ENCODE measurements around the gene SRSF1. TPM values are rescaled to one million over a fixed set of nuclear protein-coding genes. Genes with fewer than 3 reads are reported as not detected.
"Not testable (repeated sequence)": the region's sequence is repeated elsewhere in the genome, so short reads cannot be mapped to it uniquely, and the experiment has no call there.

SRSF1 gene
- total RNA-seq, 2 donors from 2014 or later = 94.9 to 107 TPM

DNA sequence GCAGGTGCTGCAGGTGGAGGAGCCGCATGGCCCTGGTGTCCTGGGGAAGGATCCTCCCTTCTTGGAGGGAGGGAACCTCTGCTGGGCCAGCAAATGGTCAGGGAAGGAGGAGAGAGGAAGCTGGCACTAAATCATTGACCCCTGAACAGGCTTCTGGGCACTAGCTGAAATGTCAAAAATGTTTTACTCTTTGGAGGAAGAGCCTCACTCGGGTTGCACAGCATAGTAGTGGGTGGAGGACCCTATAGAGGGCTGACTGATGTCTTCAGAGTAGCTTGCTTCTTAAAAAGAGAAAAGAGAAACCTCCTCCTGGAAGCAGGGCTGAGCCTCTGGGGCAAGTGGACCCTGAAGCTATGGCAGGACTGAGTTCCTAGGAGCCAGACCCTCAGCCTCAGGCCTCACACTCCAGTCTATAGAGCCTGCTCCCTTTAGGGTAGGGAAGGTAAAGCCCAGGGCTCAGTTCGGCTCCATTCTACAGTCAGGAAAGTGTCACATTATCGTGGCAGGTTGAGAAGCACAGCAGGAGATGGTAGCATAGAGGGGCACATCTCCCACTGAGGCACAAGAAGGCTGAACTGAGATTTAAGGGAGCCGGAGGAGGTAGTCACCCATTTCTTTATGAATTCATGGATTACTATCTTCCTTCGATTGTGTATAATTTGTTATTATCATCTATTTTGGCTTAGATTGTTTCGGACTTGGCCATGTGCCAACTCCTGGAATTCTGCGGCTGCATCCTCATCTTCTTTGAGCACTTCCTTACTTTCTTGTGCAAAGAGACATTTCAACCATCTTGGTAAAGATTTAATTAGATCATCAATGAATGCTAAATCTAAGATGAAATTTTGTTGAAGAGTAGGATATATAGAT, 44.5 kb downstream of the SRSF1 start:
- no peak overlapping the region for H3K27ac Mint-ChIP-seq
- ATAC-seq (no peak), DNase-seq (no peak)
- H3K27me3 Mint-ChIP-seq = peaks cover 19% of the 10 kb centered on the region
- peaks cover 7% of the 10 kb centered on the region for H3K4me1 Mint-ChIP-seq
- H3K4me3 Mint-ChIP-seq = no peak overlapping the region
- no peaks in the 10 kb centered on the region for H3K36me3 Mint-ChIP-seq (ENCODE audit: low read depth)
- H3K9me3 ChIP-seq (ENCODE audit: control insufficient read depth, low read length, poor library complexity, severe bottlenecking) = no peaks in the 10 kb centered on the region

DNA sequence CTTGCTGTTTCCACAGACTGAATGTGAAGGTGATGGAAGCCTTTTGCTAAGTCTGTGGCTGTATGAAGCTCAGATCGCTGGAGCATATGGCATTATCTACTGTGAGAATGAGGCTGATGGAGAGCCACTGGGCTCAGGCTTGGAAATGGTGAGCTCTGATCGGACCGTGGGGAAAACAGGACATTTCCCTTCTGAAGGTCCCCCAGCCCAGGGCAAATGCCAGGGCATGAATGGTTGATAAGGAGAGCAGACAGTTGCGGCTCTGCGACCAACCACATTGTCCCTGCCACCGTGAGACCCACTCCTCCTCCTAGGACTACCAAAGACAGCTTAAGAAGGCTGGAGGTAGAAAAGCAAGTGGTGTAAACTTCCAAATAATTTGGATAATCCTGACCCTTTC, 47.1 kb downstream of the SRSF1 start:
- Mint-ChIP-seq H3K36me3 (ENCODE audit: low read depth) (no peaks in the 10 kb centered on the region), H3K27me3 (peaks cover 23% of the 10 kb centered on the region), H3K4me3 (no peak overlapping the region), H3K4me1 (peaks cover 19% of the 10 kb centered on the region), H3K27ac (no peak overlapping the region)
- no peaks in the 10 kb centered on the region for H3K9me3 ChIP-seq (ENCODE audit: control insufficient read depth, low read length, poor library complexity, severe bottlenecking)
- DNase-seq = no peak
- no peak for ATAC-seq

DNA sequence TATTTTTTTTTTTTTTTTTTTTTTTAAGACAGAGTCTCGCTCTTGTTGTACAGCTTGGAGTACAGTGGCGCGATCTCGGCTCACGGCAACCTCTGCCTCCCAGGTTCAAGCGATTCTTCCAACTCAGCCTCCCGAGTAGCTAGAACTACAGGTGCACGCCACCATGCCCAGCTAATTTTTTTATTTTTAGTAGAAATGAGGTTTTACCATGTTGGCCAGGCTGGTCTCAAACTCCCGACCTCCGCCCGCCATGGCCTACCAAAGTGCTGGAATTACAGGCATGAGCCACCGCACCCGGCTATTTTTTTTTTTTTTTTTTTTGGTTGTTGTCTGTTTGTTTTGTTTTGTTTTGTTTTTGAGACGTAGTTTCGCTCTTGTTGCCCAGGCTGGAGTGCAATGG, 48.7 kb downstream of the SRSF1 start:
- Mint-ChIP-seq H3K4me1 (peaks cover 20% of the 10 kb centered on the region), H3K27me3 (peaks cover 28% of the 10 kb centered on the region)
- not testable (repeated sequence) for ATAC-seq; H3K9me3 ChIP-seq (ENCODE audit: control insufficient read depth, low read length, poor library complexity, severe bottlenecking); DNase-seq; H3K4me3 Mint-ChIP-seq; H3K36me3 Mint-ChIP-seq (ENCODE audit: low read depth); H3K27ac Mint-ChIP-seq

DNA sequence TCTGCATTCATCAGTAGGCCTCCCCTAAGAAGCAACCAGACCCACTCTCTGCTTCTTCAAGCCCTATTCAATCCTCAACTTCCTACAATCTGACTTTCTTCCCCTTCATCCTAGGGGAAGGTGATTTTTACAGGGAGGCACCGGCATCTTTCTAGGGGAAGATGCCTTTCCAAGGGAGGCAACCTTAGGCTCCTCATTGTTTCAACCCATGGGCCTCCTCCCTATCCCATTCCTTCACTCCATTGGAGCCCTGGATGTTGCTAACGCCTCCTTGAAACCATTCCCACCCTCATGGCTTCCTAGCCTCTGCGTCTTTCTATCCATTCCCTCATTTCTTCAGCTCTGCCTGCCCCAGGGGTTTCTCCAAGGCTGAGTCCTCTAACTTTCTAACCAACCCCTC, 49.2 kb downstream of the SRSF1 start:
- H3K27ac Mint-ChIP-seq = no peak overlapping the region
- DNase-seq = no peak
- no peak overlapping the region for H3K4me3 Mint-ChIP-seq
- H3K27me3 Mint-ChIP-seq = peaks cover 33% of the 10 kb centered on the region
- ATAC-seq = no peak
- H3K36me3 Mint-ChIP-seq (ENCODE audit: low read depth) = no peaks in the 10 kb centered on the region
- H3K9me3 ChIP-seq (ENCODE audit: control insufficient read depth, low read length, poor library complexity, severe bottlenecking) = no peaks in the 10 kb centered on the region
- peaks cover 20% of the 10 kb centered on the region for H3K4me1 Mint-ChIP-seq

- ATAC-seq (no peak), DNase-seq (no peak)
- peak overlapping the region; percentile 32 for H3K27ac Mint-ChIP-seq
- H3K9me3 ChIP-seq (ENCODE audit: control insufficient read depth, low read length, poor library complexity, severe bottlenecking) = no peaks in the 10 kb centered on the region
- no peaks in the 10 kb centered on the region for H3K36me3 Mint-ChIP-seq (ENCODE audit: low read depth)
- H3K4me1 Mint-ChIP-seq = peaks cover 23% of the 10 kb centered on the region
- peaks cover 35% of the 10 kb centered on the region for H3K27me3 Mint-ChIP-seq
- H3K4me3 Mint-ChIP-seq = no peak overlapping the region
These were observed 49.8 kb downstream of the SRSF1 start for GRCh38 chr17:57957120-57957850.

- Mint-ChIP-seq H3K36me3 (ENCODE audit: low read depth) (no peaks in the 10 kb centered on the region), H3K4me3 (peak overlapping the region; percentile 83), H3K27me3 (peaks cover 31% of the 10 kb centered on the region), H3K27ac (peak overlapping the region; percentile 32), H3K4me1 (peaks cover 23% of the 10 kb centered on the region)
- peak in 1 of 3 donors; percentile 17 for DNase-seq
- peak; percentile 69 for ATAC-seq
- no peaks in the 10 kb centered on the region for H3K9me3 ChIP-seq (ENCODE audit: control insufficient read depth, low read length, poor library complexity, severe bottlenecking)
These were observed 50.5 kb downstream of the SRSF1 start for GRCh38 chr17:57956291-57957119.

GRCh38 chr17:57955183-57955931, 51.7 kb downstream of the SRSF1 start, which contains the start of gene CUEDC1:
TSS of gene CUEDC1 (minus strand) at chr17:57955412. CDS start at chr17:57885564, 69,848 bp downstream.
- peaks cover 31% of the 10 kb centered on the region for H3K27me3 Mint-ChIP-seq
- DNase-seq (peak; percentile 45 to 65 (median 60)), ATAC-seq (peak; percentile 88)
- H3K27ac Mint-ChIP-seq = peak within 1 kb of the TSS; percentile 43
- no peaks in the 10 kb centered on the region for H3K9me3 ChIP-seq (ENCODE audit: control insufficient read depth, low read length, poor library complexity, severe bottlenecking)
- H3K36me3 Mint-ChIP-seq (ENCODE audit: low read depth) = no peaks in the 10 kb centered on the region
- H3K4me3 Mint-ChIP-seq = peak within 1 kb of the TSS; percentile 85
- H3K4me1 Mint-ChIP-seq = peaks cover 25% of the 10 kb centered on the region

- Mint-ChIP-seq H3K4me3 (peak overlapping the region; percentile 85), H3K4me1 (peaks cover 28% of the 10 kb centered on the region), H3K27ac (peak overlapping the region; percentile 43), H3K27me3 (peaks cover 31% of the 10 kb centered on the region), H3K36me3 (ENCODE audit: low read depth) (no peaks in the 10 kb centered on the region)
- no peaks in the 10 kb centered on the region for H3K9me3 ChIP-seq (ENCODE audit: control insufficient read depth, low read length, poor library complexity, severe bottlenecking)
- no peak for ATAC-seq
- DNase-seq = no peak
These were observed 52.5 kb downstream of the SRSF1 start for GRCh38 chr17:57954397-57955182.

- no peaks in the 10 kb centered on the region for H3K9me3 ChIP-seq (ENCODE audit: control insufficient read depth, low read length, poor library complexity, severe bottlenecking)
- peaks cover 26% of the 10 kb centered on the region for H3K27me3 Mint-ChIP-seq
These were observed 53.2 kb downstream of the SRSF1 start for GRCh38 chr17:57953705-57954396.

More at GRCh38 chr17:57953705-57954396, 53.2 kb downstream of the SRSF1 start:
- DNase-seq = no peak
- H3K4me1 Mint-ChIP-seq = peaks cover 30% of the 10 kb centered on the region
- peak overlapping the region; percentile 85 for H3K4me3 Mint-ChIP-seq
- no peak for ATAC-seq
- peak overlapping the region; percentile 49 for H3K27ac Mint-ChIP-seq
- no peaks in the 10 kb centered on the region for H3K36me3 Mint-ChIP-seq (ENCODE audit: low read depth)

Measured in T-helper 17 cell (primary cell).